Measurements from ENCODE around the gene CMTM7. TPM values are rescaled to one million over a fixed set of nuclear protein-coding genes. Genes with fewer than 3 reads are reported as not detected.

CMTM7 gene
- total and polyA plus RNA-seq, 9 of the 15 experiments (the other 6 are each of a cell fraction or from before 2014, with no cell fraction given) = 0.03 to 1.6 (median 0.42) TPM; not detected in 4

DNA sequence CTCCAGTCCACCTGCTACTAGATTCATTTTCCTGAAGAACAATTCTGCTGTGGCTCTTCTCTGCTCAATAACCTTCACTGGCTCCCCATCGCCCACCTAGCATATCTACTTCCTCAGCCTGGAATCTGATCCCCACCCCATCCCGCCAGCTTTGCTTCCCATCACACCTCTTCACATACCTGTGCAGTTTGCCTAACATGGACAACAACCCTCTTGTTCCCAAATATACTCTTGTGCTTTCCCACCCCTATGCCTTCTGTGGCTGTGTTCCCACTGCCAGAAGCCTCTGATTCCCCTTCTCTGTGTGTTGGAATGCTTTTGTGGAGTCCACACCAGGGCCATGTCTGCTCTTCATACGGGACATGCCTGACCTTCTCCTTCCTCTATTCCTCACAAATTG is 29.5 kb downstream of the CMTM7 start:
- no TSS peak for BruUV-seq (replicated peaks)
- Histone ChIP-seq H3K27me3 (ENCODE audit: control insufficient read depth in 2 of 2, insufficient read depth in 2 of 2, low read length in 2 of 2) (peaks cover 18 to 51% of the 10 kb centered on the region in 2 experiments; a peak in 4 of 5 replicates), H3K36me3 (ENCODE audit: control insufficient read depth, insufficient read depth, low read length) (no peaks in the 10 kb centered on the region), H2AFZ (ENCODE audit: low read depth, low read length) (no peak overlapping the region), H3K27ac (ENCODE audit: extremely low read depth, low read depth, low read length) (no peak overlapping the region), H3K4me3 (no peak overlapping the region), H3K4me2 (ENCODE audit: insufficient read depth, low read length) (no peak overlapping the region), H3K4me1 (replicated peaks in 1 of 2; ENCODE audit: control insufficient read depth in 2 of 2, insufficient read depth in 2 of 2, low read length in 2 of 2) (no peaks in the 10 kb centered on the region), H3K9me1 (ENCODE audit: control insufficient read depth, insufficient read depth, low read length) (no peaks in the 10 kb centered on the region), H4K20me1 (replicated peaks; ENCODE audit: control insufficient read depth, insufficient read depth, low read length) (no peaks in the 10 kb centered on the region), H3K79me2 (ENCODE audit: control insufficient read depth, insufficient read depth, low read length) (no peaks in the 10 kb centered on the region), H3K9ac (ENCODE audit: insufficient read depth in 1 of 2, low read depth in 2 of 2, low read length in 2 of 2) (no peak overlapping the region), H3K9me3 (replicated peaks; ENCODE audit: control insufficient read depth, insufficient read depth, low read depth, low read length) (no peaks in the 10 kb centered on the region)
- ChIA-PET CTCF (ENCODE audit: low intra/inter-chr PET ratio) (no interaction called here), POLR2A (interaction anchor here (0.6 kb wide), 1 partner anchor 530 kb away, joined by 3 read pairs; no protein-coding TSS in a partner anchor)
- TF ChIP-seq RFX1 (IDR thresholded peaks at IDR 0.05) (no peak), ZBTB7A (IDR thresholded peaks at IDR 0.05; ENCODE audit: borderline replicate concordance, control insufficient read depth, low read depth, low read length) (no peak), MAFF (IDR thresholded peaks at IDR 0.05; ENCODE audit: low read length) (no peak), EP400 (IDR thresholded peaks at IDR 0.05) (no peak), ELF2 (CRISPR knock-in tag; IDR thresholded peaks at IDR 0.05) (no peak), ZFP30 (CRISPR knock-in tag; IDR thresholded peaks at IDR 0.05; ENCODE audit: borderline replicate concordance) (no peak), ZNF124 (CRISPR knock-in tag; IDR thresholded peaks at IDR 0.05) (no peak), ZNF644 (tag; IDR thresholded peaks at IDR 0.05; ENCODE audit: low read depth) (no peak), CBX3 (IDR thresholded peaks at IDR 0.05; ENCODE audit: borderline replicate concordance in 1 of 2, low read length in 2 of 2) (no peak), ZNF165 (CRISPR knock-in tag; IDR thresholded peaks at IDR 0.05; ENCODE audit: borderline replicate concordance) (no peak), DPF2 (IDR thresholded peaks at IDR 0.05) (no peak)
- TF ChIP-seq, protein P1, sequence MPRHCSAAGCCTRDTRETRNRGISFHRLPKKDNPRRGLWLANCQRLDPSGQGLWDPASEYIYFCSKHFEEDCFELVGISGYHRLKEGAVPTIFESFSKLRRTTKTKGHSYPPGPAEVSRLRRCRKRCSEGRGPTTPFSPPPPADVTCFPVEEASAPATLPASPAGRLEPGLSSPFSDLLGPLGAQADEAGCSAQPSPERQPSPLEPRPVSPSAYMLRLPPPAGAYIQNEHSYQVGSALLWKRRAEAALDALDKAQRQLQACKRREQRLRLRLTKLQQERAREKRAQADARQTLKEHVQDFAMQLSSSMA (CRISPR knock-in tag; IDR thresholded peaks at IDR 0.05) = no peak
- DNase-seq (ENCODE audit: extremely low read depth in 1 of 4, low spot score in 3 of 4) = no peak
- WGBS (ENCODE audit: insufficient coverage, low coverage, missing lambda C conversion rate) = 5% methylated on average over 3 of the region's 3 CpGs
- no peak for ATAC-seq
- in situ Hi-C loops (cut with MboI) (no loop called here), intact Hi-C loops (cut with micrococcal nuclease) (no loop called here)
- no peak for FAIRE-seq

Data from K562 (cell line).